ENCODE measurements around the gene CYP46A1. TPM values are rescaled to one million over a fixed set of nuclear protein-coding genes. Genes with fewer than 3 reads are reported as not detected.

The CYP46A1 gene
- total and polyA plus RNA-seq, 4 experiments from 2014 or later = 0.15 to 0.36 TPM; not detected in 2

GRCh38 chr14:99768381-99768780, 84.3 kb downstream of the CYP46A1 start:
- no peaks in the 10 kb centered on the region for H3K36me3 ChIP-seq (ENCODE audit: insufficient read depth, low read length)
- intact Hi-C loops (cut with micrococcal nuclease) = no loop called here
- H3K4me1 ChIP-seq (ENCODE audit: insufficient read depth, low read length) = no peaks in the 10 kb centered on the region
- no peak overlapping the region for H3K27ac ChIP-seq (ENCODE audit: low read depth, low read length)
- no peak overlapping the region for H3K4me3 ChIP-seq (ENCODE audit: low read length in 2 of 2)
- H3K4me3 Mint-ChIP-seq = no peak overlapping the region
- no peaks in the 10 kb centered on the region for H3K36me3 Mint-ChIP-seq
- POLR2A ChIA-PET (ENCODE audit: partially characterized antibody) = no interaction called here
- H3K27me3 Mint-ChIP-seq = peaks cover 5 to 12% of the 10 kb centered on the region in 2 donors
- H3K27ac Mint-ChIP-seq = no peak overlapping the region
- no peaks in the 10 kb centered on the region for H3K9me3 ChIP-seq (ENCODE audit: control insufficient read depth in 1 of 2, low read length in 2 of 2)
- H3K9me3 Mint-ChIP-seq = peaks cover 0 to 3% (median 0%) of the 10 kb centered on the region in 8 donors
- no peak for DNase-seq
- CTCF ChIA-PET (ENCODE audit: partially characterized antibody) = no interaction called here
- no peaks in the 10 kb centered on the region for H3K4me1 Mint-ChIP-seq
- H3K27me3 ChIP-seq (ENCODE audit: insufficient read depth, low read length) = no peaks in the 10 kb centered on the region

GRCh38 chr14:99769123-99769522, 85.0 kb downstream of the CYP46A1 start:
- Mint-ChIP-seq H3K4me1 (no peaks in the 10 kb centered on the region), H3K27ac (no peak overlapping the region), H3K4me3 (no peak overlapping the region), H3K27me3 (peaks cover 5 to 12% of the 10 kb centered on the region in 2 donors), H3K9me3 (peaks cover 0 to 3% (median 0%) of the 10 kb centered on the region in 8 donors), H3K36me3 (no peaks in the 10 kb centered on the region)
- intact Hi-C loops (cut with micrococcal nuclease) = no loop called here
- Histone ChIP-seq H3K27ac (ENCODE audit: low read depth, low read length) (no peak overlapping the region), H3K4me3 (ENCODE audit: low read length in 2 of 2) (no peak overlapping the region), H3K36me3 (ENCODE audit: insufficient read depth, low read length) (no peaks in the 10 kb centered on the region), H3K9me3 (ENCODE audit: control insufficient read depth in 1 of 2, low read length in 2 of 2) (no peaks in the 10 kb centered on the region), H3K4me1 (ENCODE audit: insufficient read depth, low read length) (no peaks in the 10 kb centered on the region), H3K27me3 (ENCODE audit: insufficient read depth, low read length) (no peaks in the 10 kb centered on the region)
- no peak for DNase-seq
- POLR2A ChIA-PET (ENCODE audit: partially characterized antibody) = no interaction called here
- CTCF ChIA-PET (ENCODE audit: partially characterized antibody) = no interaction called here

DNA sequence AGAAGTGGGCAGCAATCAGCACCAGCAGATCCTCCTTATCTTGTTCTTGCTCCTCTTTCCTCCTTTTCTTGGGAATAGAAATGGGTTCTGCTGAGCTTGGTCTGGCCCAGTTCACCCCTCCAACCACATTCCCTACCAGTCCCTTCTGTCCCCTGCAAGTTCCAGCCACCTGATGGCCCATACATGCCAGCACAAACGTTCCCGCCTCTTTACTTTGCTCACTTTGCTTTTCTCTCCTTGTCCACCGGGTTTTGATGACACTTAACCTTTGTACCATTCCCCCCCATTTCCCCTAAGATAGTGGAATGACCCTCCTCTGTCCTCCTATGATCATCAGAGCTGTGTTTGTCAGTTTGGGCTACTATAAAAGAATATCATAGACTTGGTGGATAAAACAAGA, 85.7 kb downstream of the CYP46A1 start:
- Mint-ChIP-seq H3K27ac (no peak overlapping the region), H3K4me1 (no peaks in the 10 kb centered on the region), H3K4me3 (no peak overlapping the region), H3K9me3 (peaks cover 0 to 3% (median 0%) of the 10 kb centered on the region in 8 donors), H3K27me3 (peaks cover 5 to 17% of the 10 kb centered on the region in 2 donors), H3K36me3 (no peaks in the 10 kb centered on the region)
- no peak for DNase-seq
- intact Hi-C loops (cut with micrococcal nuclease) = no loop called here
- Histone ChIP-seq H3K9me3 (ENCODE audit: control insufficient read depth in 1 of 2, low read length in 2 of 2) (no peaks in the 10 kb centered on the region), H3K36me3 (ENCODE audit: insufficient read depth, low read length) (no peaks in the 10 kb centered on the region), H3K4me3 (ENCODE audit: low read length in 2 of 2) (no peak overlapping the region), H3K27me3 (ENCODE audit: insufficient read depth, low read length) (peaks cover 3% of the 10 kb centered on the region), H3K27ac (ENCODE audit: low read depth, low read length) (no peak overlapping the region), H3K4me1 (ENCODE audit: insufficient read depth, low read length) (no peaks in the 10 kb centered on the region)
- ChIA-PET CTCF (ENCODE audit: partially characterized antibody) (no interaction called here), POLR2A (ENCODE audit: partially characterized antibody) (no interaction called here)

- ChIA-PET CTCF (ENCODE audit: partially characterized antibody) (no interaction called here), POLR2A (ENCODE audit: partially characterized antibody) (no interaction called here)
- Mint-ChIP-seq H3K27me3 (peaks cover 6 to 23% of the 10 kb centered on the region in 2 donors), H3K9me3 (peaks cover 0 to 4% (median 0%) of the 10 kb centered on the region in 8 donors), H3K4me3 (no peak overlapping the region), H3K27ac (no peak overlapping the region), H3K4me1 (no peaks in the 10 kb centered on the region), H3K36me3 (no peaks in the 10 kb centered on the region)
- H3K36me3 ChIP-seq (ENCODE audit: insufficient read depth, low read length) = no peaks in the 10 kb centered on the region
- H3K4me1 ChIP-seq (ENCODE audit: insufficient read depth, low read length) = no peaks in the 10 kb centered on the region
- H3K9me3 ChIP-seq (ENCODE audit: control insufficient read depth in 1 of 2, low read length in 2 of 2) = no peaks in the 10 kb centered on the region
- H3K27ac ChIP-seq (ENCODE audit: low read depth, low read length) = no peak overlapping the region
- no peak for DNase-seq
- intact Hi-C loops (cut with micrococcal nuclease) = no loop called here
- H3K4me3 ChIP-seq (ENCODE audit: low read length in 2 of 2) = no peak overlapping the region
- peaks cover 7% of the 10 kb centered on the region for H3K27me3 ChIP-seq (ENCODE audit: insufficient read depth, low read length)
These were observed 88.5 kb downstream of the CYP46A1 start for GRCh38 chr14:99772371-99773283.

GRCh38 chr14:99773521-99774497, 89.7 kb downstream of the CYP46A1 start:
- ChIA-PET POLR2A (ENCODE audit: partially characterized antibody) (no interaction called here), CTCF (ENCODE audit: partially characterized antibody) (interaction anchor here (0.6 kb wide), 1 partner anchor 217 kb away, joined by 3 read pairs; no protein-coding TSS in a partner anchor)
- Histone ChIP-seq H3K36me3 (ENCODE audit: insufficient read depth, low read length) (no peaks in the 10 kb centered on the region), H3K4me1 (ENCODE audit: insufficient read depth, low read length) (no peaks in the 10 kb centered on the region), H3K4me3 (ENCODE audit: low read length in 2 of 2) (no peak overlapping the region), H3K27me3 (ENCODE audit: insufficient read depth, low read length) (peaks cover 7% of the 10 kb centered on the region), H3K27ac (ENCODE audit: low read depth, low read length) (no peak overlapping the region), H3K9me3 (ENCODE audit: control insufficient read depth in 1 of 2, low read length in 2 of 2) (no peaks in the 10 kb centered on the region)
- Mint-ChIP-seq H3K9me3 (peaks cover 0 to 6% (median 2%) of the 10 kb centered on the region in 8 donors), H3K4me1 (no peaks in the 10 kb centered on the region), H3K27me3 (peaks cover 12 to 26% of the 10 kb centered on the region in 2 donors), H3K36me3 (no peaks in the 10 kb centered on the region), H3K4me3 (no peak overlapping the region), H3K27ac (peak overlapping the region in 1 of 7 donors; percentile 21)
- no peak for DNase-seq
- intact Hi-C loops (cut with micrococcal nuclease) = no loop called here

- ChIA-PET POLR2A (ENCODE audit: partially characterized antibody) (no interaction called here), CTCF (ENCODE audit: partially characterized antibody) (interaction anchor here (0.6 kb wide), 1 partner anchor 218 kb away, joined by 3 read pairs; no protein-coding TSS in a partner anchor)
- Mint-ChIP-seq H3K27ac (no peak overlapping the region), H3K4me3 (no peak overlapping the region), H3K9me3 (peaks cover 0 to 15% (median 6%) of the 10 kb centered on the region in 8 donors), H3K27me3 (peaks cover 15 to 29% of the 10 kb centered on the region in 2 donors), H3K4me1 (no peaks in the 10 kb centered on the region), H3K36me3 (no peaks in the 10 kb centered on the region)
- Histone ChIP-seq H3K9me3 (ENCODE audit: control insufficient read depth in 1 of 2, low read length in 2 of 2) (no peaks in the 10 kb centered on the region), H3K27ac (ENCODE audit: low read depth, low read length) (no peak overlapping the region), H3K4me3 (ENCODE audit: low read length in 2 of 2) (no peak overlapping the region), H3K36me3 (ENCODE audit: insufficient read depth, low read length) (no peaks in the 10 kb centered on the region), H3K4me1 (ENCODE audit: insufficient read depth, low read length) (no peaks in the 10 kb centered on the region), H3K27me3 (ENCODE audit: insufficient read depth, low read length) (peaks cover 7% of the 10 kb centered on the region)
- intact Hi-C loops (cut with micrococcal nuclease) = no loop called here
- no peak for DNase-seq
These were observed 90.6 kb downstream of the CYP46A1 start for GRCh38 chr14:99774556-99775307.
